ENCODE data around the gene NSUN7.
A peak's percentile ranks its signal among the peaks of the same experiment; 100 is the strongest.

The NSUN7 gene

GRCh38 chr4:40822420-40823166, 72.8 kb downstream of the NSUN7 start:
- DNase-seq = no peak

DNA sequence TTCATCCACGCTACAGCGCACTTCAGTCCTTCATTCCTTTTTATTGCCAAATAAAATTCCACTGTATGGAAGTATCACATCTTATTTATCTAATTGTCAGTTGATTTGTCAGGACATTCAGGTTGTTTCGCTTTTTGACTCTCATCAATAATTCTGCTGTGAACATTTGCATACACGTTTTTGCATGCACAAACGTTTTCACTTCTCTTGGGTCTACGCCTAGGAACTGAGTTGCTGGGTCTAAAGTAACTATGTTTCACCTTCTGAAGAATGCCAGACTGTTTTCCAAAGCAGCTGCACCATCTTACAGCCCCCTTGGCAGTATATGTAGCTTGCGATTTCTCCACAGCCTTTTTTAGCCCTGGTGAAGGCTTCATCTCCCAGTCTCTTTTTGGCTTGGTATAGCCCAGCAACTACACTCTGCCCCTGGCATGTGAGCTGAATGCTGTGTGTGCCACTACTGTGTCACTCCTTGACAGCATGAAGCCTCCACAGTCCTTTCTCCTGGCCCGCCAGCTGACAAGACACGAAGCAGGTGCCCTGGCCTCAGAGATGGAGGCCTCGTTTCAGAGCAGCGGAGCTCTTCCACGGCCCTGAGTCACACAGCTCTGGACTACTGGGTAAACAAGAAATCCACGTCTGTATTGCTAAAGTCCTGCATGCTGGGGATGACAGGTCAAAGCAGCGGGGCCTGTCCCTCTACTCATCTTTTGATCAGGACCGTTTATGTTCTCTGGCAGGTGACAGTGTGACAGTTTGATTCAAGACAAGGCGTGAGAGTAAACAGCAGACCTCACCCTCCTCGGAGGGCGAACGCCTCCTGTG, 75.5 kb downstream of the NSUN7 start:
- DNase-seq = no peak

- DNase-seq = no peak
Observed at GRCh38 chr4:40826821-40827220, 77.1 kb downstream of the NSUN7 start.

- DNase-seq = no peak
Observed at GRCh38 chr4:40827758-40828157, 78.0 kb downstream of the NSUN7 start.

DNA sequence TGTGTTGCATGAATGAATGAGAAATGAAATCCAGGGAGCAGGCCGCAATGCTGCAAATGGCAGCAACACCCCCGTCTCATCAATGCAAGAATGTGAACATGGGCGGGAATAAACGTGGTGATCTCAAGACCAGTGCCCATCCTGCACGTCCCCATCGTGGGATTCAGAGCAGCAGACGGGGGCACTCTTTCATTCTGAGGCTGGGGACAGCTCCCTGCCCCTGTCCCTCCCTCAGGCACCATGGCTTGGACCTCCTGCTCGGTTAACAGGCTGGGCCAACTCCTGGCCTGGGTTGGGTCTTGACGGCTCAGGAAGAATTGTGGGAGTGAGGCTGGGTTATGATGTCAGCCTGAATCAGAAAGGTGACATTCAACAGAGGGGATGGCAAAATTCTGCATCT, 78.9 kb downstream of the NSUN7 start:
- DNase-seq = no peak

DNA sequence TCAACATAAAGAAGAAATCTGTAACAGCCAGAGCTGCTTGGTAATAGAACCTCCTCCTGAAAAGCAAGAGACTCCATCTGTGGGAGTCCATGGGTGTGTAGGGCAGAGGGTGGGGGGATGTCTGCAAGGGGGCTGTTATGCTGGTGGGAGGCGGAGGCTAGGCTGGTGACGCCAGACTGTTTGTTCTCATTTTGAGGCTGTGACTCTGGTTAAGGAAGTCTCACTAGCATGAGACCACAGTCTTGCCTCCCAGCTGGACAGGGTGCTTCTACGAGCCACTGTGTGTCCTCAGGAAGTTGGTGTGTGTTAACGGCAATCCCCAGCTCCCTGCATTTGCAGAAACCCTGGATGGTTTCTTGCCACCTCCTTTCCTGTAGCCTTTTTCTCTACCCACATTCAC, 79.8 kb downstream of the NSUN7 start:
- DNase-seq = no peak

DNA sequence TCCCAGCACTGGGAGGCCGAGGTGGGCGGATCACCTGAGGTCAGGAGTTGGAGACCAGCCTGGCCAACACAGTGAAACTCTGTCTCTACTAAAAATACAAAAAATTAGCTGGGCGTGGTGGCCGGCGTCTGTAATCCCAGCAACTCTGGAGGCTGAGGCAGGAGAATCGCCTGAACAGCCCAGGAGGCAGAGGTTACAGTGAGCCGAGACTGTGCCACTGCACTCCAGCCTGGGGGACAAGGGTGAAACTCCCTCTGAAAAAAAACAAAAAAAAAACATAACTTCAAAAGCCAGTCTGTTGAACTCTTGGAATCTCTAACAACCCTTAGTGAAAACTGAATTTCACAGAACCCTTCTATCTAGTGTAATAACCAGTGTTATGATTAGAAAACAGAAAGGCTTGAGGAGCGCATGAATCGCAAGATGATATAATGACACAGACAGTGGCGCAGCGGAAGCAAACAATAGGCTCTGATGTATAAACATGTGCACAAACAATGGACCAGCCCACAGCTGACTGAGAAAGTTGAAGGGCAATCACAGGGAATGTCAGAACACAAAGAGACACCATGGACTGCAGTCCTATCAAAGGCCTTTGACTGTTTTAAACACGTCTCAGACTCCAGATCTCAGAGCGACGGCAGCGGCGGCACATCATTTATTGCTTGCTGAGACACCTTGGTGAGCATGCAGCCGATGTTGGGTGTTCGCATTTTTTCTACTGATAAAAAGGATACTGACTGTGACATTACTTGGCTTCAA, 81.6 kb downstream of the NSUN7 start:
- DNase-seq = no peak

DNA sequence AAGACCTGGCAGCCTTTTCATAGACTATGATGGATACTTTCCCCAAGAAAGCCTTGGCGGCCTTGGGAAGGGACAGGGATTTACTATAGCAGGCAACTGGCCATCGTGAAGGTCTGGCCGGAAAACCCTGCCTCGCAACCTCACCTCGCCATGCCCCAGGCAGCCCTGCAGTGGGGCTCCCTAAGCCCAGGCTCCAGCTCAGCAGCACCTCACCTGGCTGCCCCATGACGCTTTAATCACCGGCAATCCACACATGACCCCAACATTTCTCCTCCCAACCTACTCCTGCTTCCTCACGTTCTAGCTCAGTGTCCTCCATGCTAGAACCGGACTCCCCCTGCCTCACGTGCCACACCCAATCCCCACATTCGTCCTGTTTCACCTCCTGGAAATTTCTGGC, 82.4 kb downstream of the NSUN7 start:
- DNase-seq = no peak

GRCh38 chr4:40833212-40833611, 83.5 kb downstream of the NSUN7 start:
- no peak for DNase-seq

DNA sequence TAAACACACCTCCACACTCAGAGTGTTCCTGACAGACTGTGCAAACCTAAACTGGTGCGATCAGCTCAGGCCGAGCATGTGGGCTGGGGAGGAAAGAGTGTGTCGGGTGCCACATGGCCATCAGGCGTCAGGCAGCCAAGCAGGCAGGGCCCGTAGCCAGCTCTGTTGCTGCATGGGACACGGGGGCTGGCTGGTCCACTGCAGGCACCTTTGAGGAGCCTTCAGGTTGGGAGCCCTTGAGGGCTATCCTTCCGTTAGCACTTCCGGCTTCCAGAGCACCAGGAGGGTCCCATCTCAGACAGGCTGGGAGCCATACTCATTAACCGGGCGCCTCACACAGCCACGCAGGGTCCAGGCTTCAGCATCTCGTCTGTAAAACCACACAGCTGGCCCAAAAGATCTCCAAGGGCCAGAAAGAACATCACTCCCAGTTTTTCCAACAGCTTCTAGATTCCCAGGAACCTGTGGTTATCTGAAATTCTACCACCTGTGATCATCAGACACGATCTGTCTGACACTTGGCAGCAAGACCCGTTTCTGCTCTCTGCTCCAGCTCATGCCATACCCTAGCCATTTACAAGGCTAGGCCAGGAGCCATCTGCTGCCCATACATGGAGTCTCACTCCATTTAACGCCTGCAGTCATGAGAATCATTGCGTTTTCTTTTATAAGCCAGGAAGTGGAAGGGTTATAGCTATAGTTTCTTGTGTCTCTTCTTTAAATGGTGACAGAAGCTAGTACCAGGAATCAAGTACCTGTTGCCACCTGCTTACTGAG, 87.5 kb downstream of the NSUN7 start:
- DNase-seq = no peak

DNA sequence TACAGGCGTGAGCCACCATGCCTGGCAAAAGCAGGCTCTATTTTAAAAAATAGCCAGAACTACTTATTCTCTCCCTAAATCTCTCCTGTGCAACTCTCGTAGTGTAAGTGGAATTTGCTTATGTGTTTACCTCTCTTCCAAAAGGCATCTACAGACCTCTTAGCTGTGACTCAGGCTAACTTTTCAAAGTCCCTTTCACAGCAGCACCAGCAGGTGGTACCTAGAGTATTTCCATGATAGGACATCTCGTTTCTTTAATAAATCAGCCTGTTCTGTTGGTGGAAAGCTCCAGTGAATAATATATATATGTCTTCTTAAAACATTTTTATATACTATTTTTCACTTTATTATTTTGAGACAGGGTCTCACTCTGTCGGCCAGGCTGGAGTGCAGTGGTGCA, 89.0 kb downstream of the NSUN7 start:
- no peak for DNase-seq

DNA sequence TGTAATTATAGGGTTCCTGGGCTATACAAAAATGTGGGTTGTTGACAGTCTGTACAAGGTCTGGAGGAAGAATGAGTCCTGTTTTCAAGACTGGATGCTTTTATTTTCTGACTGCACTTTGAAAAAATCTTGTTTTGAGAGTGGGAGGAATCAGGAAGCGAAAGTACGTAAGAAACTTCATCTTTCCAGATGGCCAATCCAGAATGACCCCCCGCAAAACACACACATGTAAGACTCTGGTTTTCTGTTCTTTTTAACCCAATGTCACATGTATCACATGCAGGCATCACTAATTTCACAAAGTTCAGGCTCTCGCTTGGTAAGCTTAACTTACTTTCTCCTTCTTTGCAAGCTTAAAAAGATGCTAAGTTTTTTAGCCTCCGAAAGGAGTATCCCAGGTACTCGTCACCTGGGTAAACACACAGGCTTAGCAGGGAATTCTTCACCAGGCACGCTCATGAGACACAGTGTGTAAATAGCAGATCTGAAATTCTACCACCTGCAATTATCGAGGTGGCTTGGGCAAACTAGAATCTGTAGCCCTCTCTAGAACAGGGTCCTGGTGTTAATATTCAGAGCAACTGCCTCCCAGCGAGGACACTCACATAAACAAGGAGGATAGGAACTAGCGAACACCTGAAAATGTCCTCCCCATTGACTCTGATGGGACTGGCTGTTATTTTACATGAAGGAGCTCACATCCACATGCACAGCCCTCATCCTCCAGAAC, 90.7 kb downstream of the NSUN7 start:
- no peak for DNase-seq

- peak; percentile 88 for DNase-seq
Observed at GRCh38 chr4:40840985-40841571, 91.3 kb downstream of the NSUN7 start.

DNA sequence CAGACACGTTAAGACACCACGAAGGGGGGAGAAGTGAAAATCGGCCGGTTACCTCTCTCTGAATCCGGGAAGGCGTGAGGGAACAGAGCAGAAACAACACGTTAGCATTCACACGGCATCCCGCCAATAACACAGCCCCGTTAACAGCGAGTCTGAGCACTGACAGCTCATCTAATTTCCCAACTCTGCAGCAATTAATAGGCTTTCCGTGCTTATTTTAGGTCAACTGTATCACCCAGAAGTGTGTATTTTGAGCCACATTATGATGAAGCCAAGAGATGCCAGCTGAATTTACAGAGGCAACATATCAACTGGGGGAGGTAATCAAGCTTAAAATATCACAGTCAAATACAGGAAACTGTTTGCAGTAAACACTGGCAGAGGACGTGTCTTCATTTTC, 92.6 kb downstream of the NSUN7 start:
- no peak for DNase-seq

DNA sequence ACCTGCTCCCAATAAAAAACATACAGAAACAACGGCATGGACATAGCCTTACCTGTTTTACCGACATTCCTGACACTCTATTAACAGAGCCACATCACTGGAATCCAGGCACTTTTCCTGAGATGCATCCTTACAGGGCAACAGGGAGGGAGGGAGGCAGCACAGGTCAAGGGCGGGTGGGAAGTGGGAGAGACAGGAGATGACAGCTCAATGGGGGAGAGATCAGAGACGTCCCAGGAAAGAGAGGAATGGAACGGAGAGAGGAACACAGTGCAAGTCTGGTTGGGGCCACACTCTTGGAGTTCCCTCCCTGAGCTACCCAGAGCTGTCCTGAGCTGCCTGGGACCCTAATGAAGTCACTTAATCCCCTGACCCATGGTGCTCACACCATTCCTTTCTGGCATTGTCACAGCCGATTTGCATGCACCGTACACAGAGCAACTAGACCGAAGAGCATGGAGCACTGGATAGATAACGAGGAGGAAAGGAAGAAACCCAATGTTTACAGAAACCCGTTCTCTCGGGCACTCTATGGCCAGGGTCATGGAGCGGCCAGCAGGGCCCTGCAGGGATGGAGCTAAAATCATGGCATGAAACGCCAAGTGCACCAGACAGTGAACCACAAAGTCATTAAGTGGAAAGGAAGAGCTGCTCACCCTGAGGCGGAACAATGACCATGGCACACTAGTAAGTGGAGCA, 93.1 kb downstream of the NSUN7 start:
- no peak for DNase-seq

DNA sequence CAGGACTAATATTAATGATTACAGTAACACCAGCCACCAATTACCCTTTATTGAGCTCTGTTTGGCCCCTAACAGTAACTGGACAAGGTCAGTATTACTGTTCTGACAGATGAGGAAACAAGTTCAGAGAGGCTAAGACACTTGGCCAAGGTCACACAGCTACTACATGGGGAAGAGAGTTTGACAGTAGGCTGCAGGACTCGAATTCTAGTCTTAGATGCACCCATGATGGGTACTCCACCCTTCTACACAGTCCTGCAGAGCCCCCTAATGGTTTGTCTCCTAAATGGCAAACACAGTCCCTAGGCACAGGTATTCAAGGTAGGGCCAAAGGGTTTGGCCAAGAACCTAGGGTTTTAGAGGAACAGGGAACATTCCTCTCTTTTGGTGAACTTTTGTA, 93.9 kb downstream of the NSUN7 start:
- DNase-seq = no peak

DNA sequence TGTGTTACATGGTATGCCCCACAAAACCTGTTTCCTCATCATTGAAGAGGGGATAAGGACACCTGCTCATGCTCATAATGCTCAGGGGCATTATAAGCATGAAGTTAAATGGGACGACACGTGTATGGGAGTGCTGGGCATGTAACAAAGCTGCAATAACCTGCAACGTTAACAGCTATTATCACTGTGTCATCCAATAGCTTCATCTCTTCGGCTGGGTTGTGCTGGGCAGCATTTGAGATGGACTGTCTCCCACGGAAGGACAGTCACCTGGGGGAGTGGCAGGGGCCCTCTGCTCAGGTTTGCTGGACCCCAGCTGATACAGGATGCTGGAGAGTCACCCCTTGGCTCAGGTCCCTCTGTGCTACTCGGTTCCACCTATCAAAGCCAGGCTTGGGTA, 94.5 kb downstream of the NSUN7 start:
- no peak for DNase-seq

DNA sequence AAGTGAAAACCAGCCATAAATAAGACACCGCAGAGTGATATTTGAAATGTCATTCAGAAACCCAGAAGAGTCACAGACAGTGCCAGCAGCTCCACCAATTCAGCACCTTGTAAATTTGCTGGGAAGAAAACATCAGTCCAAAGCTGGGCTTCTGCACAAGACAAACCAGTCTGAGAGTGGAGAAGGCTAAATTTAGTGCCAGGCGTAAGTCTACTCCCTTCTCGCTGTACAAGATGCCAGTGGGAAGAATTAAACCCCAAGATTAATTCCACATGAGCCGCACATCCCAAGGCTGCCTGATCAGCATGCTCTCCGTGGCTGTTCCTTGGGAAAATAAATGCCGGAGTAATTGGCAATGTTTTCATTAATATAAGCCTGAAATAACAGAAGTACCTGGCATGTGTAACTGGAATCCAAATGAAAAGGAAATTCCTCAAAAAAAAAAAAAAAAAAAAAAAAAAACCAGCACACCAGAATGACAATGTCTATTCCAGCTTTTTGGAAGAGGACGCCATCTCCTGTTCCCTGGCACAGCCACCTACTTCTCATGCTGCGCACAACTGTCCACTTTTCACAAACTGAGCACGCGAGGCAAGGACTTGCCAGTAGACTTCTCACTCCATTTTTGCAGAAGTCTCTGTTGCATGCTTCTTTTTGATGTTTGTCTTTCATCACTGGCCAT, 95.5 kb downstream of the NSUN7 start:
- DNase-seq = no peak

DNA sequence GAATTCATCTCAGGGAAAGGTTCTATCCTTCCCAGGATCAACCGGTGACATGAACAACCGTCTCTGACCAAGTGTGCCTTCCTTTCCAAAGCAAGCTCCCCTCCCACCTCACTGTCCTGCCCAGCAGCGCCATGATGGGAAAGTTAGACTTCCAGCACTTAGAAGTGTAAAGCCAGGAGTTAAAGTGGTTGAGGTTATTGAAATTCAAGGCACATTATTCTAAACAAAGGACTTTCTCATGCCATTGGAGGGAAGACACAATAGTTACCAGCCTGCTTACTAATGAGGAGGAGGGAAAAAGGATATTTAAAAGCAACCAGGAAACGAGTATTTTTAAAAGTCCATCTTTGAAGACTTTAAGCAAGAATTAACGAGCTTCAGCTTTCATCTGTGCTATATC, 96.8 kb downstream of the NSUN7 start:
- no peak for DNase-seq

DNA sequence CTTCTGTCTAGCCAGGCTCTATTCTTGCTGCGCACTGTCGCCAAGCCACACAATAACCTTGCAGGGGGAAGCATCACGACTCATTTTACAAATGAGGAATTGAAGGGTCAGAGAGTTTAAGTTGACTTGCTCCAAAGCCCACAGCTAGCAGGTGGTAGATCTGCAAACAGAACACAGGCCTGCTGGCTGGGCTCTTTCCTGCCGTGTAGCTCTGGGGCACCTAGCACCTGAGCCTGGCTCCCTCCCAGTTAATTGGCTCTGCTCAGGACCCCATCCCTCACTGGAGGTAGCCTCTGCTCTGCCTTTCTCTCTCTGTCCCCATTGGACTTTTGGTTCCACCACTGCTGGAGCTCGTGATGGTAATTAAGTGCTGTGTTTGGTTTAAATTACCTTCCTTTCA, 98.5 kb downstream of the NSUN7 start:
- DNase-seq = no peak

DNA sequence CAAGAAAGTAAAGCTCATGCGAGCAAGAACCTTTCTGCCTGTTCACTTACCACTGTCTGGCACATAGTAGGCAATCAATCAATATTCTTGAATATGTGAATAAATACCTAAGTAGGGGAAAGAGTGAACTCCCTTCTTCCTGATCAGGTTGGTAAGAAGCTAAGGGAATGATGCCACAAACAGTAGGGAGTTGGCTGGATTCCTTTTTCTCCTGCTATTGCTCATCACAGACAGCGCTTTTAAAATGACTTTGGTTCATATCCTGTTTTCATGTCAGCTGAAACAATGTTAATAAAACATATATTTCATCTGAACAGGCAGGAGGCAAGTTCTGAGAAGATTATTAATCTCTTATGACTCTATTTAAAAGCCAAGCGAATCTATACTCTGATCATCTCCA, 99.2 kb downstream of the NSUN7 start:
- no peak for DNase-seq

All from activated CD8-positive, alpha-beta memory T cell treated with anti-CD3 and anti-CD28 coated beads for 24 hours (primary cell).